Erythroblast (primary cell): ENCODE data around the gene CACNA1G.

Experiments
- DNase-seq, 2 experiments: peaks; one replicate each; lab custom pipeline; 2025; lab: John Stamatoyannopoulos, UW
- GATA1 ChIP-seq: IDR thresholded peaks from 2 replicates; pipeline ENCODE4 v1.6.1; 2011; ENCODE audit warnings: low read depth, mild to moderate bottlenecking, control low read depth, low read length, moderate library complexity
- POLR2A ChIP-seq: IDR thresholded peaks from 2 replicates; pipeline ENCODE4 v1.6.1; 2011; ENCODE audit warnings: mild to moderate bottlenecking, low read length

The CACNA1G gene

GRCh38 chr17:50538549-50539410 is 21.7 kb upstream of the CACNA1G start:
- no peak for DNase-seq
- TF ChIP-seq POLR2A: no peak
- TF ChIP-seq GATA1: no peak

GRCh38 chr17:50539762-50540559 is 20.6 kb upstream of the CACNA1G start:
- TF ChIP-seq GATA1: no peak
- TF ChIP-seq POLR2A: no peak
- peak in 1 of 2 experiments; percentile 24 for DNase-seq

GRCh38 chr17:50540560-50541401 is 19.7 kb upstream of the CACNA1G start:
- DNase-seq: no peak
- TF ChIP-seq POLR2A: no peak
- TF ChIP-seq GATA1: no peak

- TF ChIP-seq POLR2A: no peak
- no peak for DNase-seq
Measured at GRCh38 chr17:50541402-50541715, 19.2 kb upstream of the CACNA1G start.

GRCh38 chr17:50541716-50542688 is 18.5 kb upstream of the CACNA1G start:
- peak; percentile 24 for TF ChIP-seq POLR2A
- no peak for TF ChIP-seq GATA1
- DNase-seq: peak; percentile 81 to 88

GRCh38 chr17:50542795-50543774 is 17.4 kb upstream of the CACNA1G start:
- no peak for DNase-seq
- TF ChIP-seq POLR2A: no peak
- no peak for TF ChIP-seq GATA1

- TF ChIP-seq GATA1 (no peak), POLR2A (no peak)
- DNase-seq: no peak
Measured at GRCh38 chr17:50544516-50544915, 16.0 kb upstream of the CACNA1G start.

GRCh38 chr17:50545311-50545710 is 15.2 kb upstream of the CACNA1G start:
- DNase-seq: peak in 1 of 2 experiments; percentile 16
- TF ChIP-seq POLR2A (no peak), GATA1 (no peak)

- TF ChIP-seq POLR2A (no peak), GATA1 (no peak)
- no peak for DNase-seq
Measured at GRCh38 chr17:50546701-50547034, 13.8 kb upstream of the CACNA1G start.

- TF ChIP-seq POLR2A (peak; percentile 66), GATA1 (no peak)
- peak; percentile 86 to 89 for DNase-seq
Measured at GRCh38 chr17:50547035-50547735, 13.3 kb upstream of the CACNA1G start, which contains the start of gene SPATA20. Gene SPATA20, plus strand, starts transcription at chr17:50547174. Its CDS starts 35 bp downstream, at chr17:50547209.

- TF ChIP-seq POLR2A (no peak), GATA1 (no peak)
- no peak for DNase-seq
Measured at GRCh38 chr17:50547736-50548083, 12.8 kb upstream of the CACNA1G start.
